UCSD-AML1 (cell line): ENCODE results near the gene CFAP46.
A peak's percentile ranks its signal among the peaks of the same experiment; 100 is the strongest.
"Not testable (repeated sequence)": the region's sequence is repeated elsewhere in the genome, so short reads cannot be mapped to it uniquely, and the experiment has no call there.

Experiments
- DNase-seq: peaks from one replicate; lab custom pipeline; 2025; ENCODE audit not compliant: unreplicated experiment; lab: John Stamatoyannopoulos, UW

CFAP46 gene

GRCh38 chr10:132915411-132915810 is 27.0 kb downstream of the CFAP46 start:
- DNase-seq: no peak

DNA sequence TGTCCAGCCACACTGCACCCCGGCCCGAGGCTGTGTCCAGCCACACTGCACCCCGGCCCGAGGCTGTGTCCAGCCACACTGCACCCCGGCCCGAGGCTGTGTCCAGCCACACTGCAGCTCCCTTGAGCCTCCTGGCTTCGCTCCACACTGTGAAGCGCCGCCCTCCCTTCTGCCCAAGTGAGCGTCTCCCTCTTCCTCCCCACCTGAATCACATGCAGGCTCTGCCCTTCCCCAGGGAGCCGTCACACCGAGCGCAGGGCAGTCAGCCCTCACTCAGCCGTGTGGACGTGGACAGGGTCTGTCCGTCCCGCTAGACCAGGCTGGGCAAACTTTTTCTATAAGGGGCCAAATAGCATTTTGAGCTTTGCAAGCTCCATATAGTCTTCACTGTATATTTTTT is 27.6 kb downstream of the CFAP46 start:
- no peak for DNase-seq

GRCh38 chr10:132913559-132914115 is 28.7 kb downstream of the CFAP46 start:
- DNase-seq: no peak

- no peak for DNase-seq
Observed at GRCh38 chr10:132912713-132913558, 29.4 kb downstream of the CFAP46 start.

GRCh38 chr10:132912225-132912712 is 30.1 kb downstream of the CFAP46 start:
- DNase-seq: no peak

DNA sequence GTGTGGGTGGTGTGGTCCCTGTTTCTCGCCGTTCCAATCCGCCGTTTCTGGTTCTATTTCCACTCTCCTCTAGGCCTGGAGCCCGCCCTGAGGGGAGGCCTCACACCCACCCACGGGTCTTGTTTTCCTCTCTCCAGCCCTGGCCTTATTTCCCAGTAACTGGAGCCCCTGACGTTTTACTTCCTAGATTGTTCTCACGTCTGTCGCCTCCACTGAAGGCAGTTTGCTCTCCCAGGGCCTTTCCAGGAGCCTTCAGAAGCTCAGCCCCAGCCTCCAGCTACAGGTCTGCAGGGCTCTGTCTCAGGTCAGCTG is 30.6 kb downstream of the CFAP46 start:
- no peak for DNase-seq

DNA sequence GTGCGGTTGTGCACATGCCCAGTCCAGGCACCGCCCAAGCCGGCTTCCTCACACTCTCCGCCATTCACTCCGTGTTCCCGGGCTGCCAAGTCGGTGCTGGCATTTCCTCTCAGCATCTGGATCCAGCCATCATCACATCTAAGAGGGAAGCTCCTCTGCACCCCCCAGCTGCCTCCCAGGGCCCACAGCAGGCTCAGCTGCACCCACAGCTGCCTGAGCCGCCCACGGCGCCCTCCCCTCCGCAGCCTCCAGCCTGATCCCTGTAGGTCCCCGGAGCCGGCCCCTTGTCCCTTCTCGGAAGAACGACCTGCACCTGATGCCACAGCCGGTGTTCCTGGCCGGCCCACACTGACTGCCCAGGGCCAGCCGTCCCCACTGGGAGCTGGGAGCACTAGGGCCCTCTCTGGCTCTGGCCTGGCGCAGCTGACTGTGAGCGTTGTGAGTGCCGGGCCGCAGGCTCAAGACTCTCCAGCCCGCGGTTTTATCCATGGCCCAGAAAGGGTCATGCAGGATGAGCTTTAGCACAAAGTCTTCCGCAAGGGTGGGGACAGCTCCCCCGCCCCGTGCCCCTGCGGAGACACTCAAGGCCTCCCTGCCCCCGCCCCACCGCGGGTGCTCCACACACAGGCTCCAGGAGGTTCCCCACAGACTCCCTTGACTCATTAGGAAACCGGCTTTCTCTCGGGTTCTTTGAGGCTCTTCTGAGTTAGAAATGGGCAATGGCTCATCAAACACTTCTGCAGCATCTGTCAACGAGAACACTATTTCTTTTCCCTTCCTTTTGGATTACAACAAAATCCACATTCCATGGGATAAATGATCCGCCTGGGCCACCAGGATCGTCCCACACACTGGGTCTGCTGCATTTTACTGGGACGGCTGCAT is 31.2 kb downstream of the CFAP46 start:
- DNase-seq: no peak

- no peak for DNase-seq
Observed at GRCh38 chr10:132910186-132910880, 32.0 kb downstream of the CFAP46 start.

DNA sequence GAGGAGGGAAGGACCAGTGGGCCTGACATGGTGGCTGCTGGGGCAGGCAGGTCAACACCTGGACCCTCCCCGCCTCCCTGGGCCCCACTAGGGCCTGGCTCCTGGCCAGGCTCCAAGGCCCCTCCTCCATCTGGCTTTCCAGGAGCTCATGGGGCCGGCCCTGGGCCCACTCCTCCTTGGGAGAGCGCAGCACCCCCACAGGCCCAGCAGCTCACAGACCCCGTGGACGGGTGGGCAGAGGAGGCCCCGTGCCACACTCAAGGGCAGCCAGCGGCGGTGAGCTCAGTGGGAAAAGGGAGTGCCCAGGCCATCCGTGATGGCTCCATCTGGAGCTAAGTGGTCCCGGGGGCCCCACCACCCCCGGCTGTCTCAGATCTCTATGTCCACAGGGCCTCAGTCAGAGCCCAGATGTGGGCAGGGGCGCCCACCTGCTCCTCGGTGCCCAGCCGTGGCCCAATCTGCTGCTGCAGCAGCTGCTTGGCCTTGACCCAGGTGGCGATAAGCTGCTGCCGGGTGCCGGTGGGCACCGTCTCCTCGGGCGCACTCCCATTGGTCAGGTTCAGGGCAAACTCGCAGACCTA is 32.8 kb downstream of the CFAP46 start:
- no peak for DNase-seq

- no peak for DNase-seq
Observed at GRCh38 chr10:132908621-132909295, 33.6 kb downstream of the CFAP46 start.

DNA sequence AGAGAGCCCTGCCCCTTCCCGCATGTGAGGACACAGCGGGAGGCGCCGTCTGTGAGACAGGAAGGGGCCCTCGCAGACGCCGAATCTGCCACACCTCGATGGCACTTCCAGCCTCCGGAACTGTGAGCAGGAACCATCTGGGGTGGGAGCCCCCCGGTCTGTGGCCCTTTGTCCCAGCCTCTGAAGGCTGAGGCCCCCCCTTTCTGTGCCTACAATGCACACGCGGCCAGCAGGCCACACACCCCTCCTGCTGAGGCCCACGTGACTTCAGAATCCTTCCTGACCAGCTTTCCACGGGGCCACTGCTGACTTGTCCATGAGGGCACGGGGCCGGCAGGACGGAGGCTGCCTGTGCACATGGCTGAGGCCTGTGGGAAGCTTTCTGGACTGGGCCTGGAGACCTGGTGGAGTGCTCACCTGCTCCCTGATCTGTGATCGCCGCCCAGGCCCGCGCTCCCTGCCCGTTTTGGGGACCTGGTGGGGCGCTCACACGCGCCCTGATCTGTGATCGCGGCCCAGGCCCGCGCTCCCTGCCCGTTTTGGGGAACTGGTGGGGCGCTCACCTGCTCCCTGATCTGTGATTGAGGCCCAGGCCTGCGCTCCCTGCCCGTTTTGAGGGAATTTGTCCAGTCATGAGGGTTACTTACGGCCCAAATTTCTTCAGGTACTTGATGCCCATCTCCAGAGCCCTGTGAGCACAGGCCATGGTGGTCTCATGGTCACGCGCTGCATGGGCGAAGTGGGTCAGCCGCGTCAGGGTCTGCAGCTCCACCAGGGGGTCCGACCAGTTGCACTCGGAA is 34.3 kb downstream of the CFAP46 start:
- DNase-seq: no peak

- no peak for DNase-seq
Observed at GRCh38 chr10:132906836-132907235, 35.5 kb downstream of the CFAP46 start.

GRCh38 chr10:132906106-132906505 is 36.3 kb downstream of the CFAP46 start:
- DNase-seq: no peak

GRCh38 chr10:132905661-132906060 is 36.7 kb downstream of the CFAP46 start:
- DNase-seq: no peak

- no peak for DNase-seq
Observed at GRCh38 chr10:132904814-132905649, 37.3 kb downstream of the CFAP46 start.

DNA sequence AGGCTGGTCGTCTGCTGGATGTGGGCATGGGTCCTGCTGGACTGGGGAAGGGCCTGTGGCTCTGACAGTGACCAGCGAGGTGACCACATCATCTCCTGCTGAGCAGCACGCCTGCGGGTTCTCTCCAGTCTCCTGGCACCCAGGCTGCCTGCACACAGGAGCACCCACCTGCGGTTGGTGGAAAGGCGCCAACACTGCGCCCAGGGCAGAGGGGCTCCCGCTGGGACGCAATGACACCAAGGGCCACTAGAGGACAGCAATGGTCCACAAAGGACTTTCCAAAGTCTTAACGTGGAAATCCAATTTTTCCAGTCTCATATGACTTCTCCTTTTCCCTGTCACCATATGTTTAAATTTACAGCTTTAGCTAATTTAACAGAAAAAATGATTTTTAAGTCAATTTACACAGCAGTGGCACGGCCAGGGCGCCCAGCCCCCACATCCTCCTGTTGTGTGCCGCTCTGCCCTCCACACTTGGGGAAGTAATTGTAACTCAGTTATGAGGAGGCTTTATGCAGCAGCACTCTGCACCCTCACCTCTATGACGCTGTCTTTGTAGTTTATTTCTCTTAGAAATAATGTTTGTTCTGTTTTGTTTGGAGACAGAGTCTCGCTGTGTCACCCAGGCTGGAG is 38.1 kb downstream of the CFAP46 start:
- DNase-seq: peak; percentile 51

DNA sequence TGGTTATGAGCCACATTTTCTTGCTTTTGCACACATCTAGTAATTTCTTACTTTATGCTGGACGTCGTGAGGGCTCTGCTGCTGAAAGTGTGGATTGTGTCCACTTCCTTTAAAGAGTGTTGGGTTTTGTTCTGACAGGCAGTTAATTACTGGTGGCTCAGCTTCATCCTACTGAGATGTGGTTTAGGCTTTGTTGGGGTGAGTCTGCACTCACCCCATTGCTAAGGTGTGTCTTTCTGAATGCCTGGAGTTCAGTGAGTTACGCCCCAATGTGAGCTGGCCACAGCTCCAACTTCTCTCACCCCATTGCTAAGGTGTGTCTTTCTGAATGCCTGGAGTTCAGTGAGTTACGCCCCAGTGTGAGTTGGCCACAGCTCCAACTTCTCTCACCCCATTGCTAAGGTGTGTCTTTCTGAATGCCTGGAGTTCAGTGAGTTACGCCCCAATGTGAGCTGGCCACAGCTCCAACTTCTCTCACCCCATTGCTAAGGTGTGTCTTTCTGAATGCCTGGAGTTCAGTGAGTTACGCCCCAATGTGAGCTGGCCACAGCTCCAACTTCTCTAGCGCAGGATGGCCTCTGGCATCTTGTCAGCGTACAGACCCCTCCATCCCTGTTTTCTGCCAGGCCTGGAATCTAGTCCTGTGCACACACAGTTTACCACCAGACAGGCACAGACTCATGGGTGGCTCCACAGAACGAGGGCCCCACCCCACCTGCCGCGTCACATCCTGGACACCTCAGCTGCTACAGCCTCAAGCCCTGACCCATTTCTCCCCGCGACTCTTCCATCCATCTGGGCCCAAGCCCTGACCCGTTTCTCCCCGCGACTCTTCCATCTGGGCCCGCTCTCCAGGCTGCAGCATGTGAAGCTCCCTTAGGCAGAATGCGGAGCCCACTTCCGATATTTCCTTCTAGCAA is 39.5 kb downstream of the CFAP46 start:
- DNase-seq: not testable (repeated sequence)
